HG02852 (cell line): Measurements from ENCODE around the gene CSPG4.
"Not testable (repeated sequence)": the region's sequence is repeated elsewhere in the genome, so short reads cannot be mapped to it uniquely, and the experiment has no call there.

Source experiments
- ATAC-seq: cut with Tn5 transposase; IDR thresholded peaks from one replicate; pipeline ENCODE4 v1.9.1; 2021; ENCODE audit warnings: mild to moderate bottlenecking, moderate library complexity; ENCODE audit not compliant: unreplicated experiment

CSPG4 gene

DNA sequence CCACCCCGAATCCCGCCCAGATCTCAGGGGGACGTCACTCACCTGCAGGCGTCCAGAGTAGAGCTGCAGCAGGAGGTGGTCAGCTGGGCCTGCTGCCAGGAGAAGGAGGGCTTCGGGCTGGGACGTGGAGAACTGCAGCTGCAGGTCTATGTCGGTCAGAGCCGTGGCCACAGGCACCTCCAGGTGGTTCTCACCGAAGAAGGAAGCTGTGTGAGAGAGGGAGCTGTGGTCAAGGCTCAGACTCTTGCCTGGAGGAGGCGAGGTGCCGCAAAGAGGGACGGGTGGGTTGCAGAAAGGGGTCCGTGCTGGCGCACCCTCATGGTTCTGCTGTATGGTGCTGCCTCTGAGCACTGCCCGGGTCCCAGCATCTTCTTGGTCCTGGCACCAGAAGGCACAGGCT is 19.6 kb downstream of the CSPG4 start:
- not testable (repeated sequence) for ATAC-seq

DNA sequence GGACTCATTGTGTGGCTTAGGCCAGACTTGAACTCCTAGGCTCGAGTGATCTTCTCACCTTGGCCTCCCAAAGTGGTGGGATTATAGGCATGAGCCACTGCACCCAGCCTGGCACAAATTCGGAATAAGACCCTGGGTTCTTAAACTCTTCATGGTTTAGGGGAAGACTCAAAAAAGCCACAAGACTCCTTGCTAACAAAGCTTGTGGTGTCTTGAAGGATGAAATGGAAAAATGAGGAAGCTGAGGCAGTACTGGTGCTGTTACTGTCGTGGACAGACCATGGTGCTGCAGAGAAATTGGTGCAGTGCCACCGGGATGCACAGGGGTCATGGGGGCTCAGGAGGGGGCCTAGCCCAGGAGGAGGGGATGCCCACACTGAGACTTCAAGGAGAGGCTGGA is 20.3 kb downstream of the CSPG4 start:
- not testable (repeated sequence) for ATAC-seq

DNA sequence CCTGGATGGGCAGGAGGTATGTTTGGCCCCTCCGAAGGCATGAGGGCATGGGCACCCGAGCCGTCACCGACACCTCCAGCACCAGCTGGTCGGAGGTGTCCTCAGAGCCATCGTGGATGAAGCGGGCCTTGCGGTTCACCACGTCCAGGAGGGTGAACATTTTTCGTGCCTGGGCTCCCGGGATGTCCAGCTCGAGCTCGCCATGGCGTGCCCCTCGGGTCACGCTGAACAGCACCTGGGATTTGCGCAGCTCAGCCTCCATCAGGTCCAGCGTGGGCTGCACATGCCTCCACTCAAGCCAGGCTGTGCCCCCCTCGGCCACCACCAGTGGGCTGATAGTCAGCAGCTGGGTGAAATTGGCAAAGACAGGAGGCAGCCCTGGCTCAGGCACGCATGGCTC is 23.2 kb downstream of the CSPG4 start:
- ATAC-seq = not testable (repeated sequence)

DNA sequence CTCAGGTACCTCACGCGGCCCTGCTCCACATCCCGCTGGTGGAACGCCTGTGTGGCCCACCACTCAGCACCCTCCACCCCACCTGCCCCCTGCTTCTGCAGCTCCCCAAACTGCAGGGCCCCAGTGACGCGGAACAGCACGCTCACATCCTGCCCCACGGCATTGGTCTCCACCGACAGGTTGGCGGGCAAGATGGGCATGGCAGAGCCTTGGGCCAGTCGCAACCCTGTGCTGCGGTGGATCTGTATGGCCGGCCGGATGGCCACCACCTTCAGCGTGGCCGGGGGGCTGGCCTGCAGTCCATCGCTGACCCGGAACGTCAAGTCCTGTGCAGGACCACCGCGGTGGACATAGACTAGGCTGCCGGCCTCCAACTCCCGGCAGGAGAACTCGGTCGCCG is 23.8 kb downstream of the CSPG4 start:
- no peak for ATAC-seq

DNA sequence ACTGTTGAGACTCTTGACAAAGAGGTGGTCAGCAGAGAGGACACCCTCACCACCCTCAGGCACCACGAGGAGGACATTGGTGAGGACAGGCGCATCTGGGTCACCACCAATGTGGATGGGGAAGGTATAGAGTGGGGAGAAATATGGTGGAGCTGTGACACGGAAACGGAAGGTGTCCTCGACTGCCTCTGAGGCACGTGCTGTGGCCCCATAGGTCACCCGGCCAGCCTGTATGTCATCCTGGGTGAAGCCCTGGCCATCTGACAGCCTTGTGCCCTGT is 24.4 kb downstream of the CSPG4 start:
- no peak for ATAC-seq

DNA sequence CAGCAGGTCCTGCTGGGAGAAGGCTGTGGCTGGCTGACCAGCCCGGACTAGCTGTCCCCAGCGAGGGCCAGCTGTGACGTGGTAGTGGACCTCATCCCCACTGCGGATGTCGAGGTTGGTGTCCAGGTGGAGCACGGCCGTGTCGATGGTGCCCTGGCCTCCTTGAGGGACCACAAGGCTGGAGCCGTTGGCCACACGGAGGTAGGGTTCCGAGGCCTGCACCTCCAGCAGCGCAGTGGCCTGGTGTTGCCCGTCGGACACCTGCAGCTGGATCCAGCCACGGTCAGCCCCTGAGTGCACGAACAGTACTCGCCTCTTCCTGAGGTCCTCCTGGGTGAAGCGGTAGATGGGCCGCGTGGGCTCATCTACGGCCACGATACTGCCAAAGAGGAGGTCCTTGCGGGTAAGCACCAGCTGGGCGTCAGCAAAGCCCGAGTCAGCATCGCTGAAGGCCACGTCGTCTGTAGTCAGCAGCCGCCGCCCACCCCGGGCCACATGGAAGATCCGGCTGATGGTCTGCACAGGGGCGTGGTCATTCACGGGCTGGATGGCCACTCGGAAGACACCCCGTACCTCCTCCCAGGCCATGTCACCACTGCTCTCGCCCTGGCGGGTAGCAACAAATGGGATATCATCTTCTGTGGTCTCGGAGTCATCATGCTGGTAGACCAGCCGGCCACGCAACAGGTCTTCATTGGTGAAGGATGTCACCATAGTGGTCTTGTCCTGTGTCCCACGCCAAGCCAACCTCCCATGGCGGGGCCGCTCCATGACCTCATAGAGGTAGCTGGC is 25.0 kb downstream of the CSPG4 start:
- ATAC-seq = no peak

DNA sequence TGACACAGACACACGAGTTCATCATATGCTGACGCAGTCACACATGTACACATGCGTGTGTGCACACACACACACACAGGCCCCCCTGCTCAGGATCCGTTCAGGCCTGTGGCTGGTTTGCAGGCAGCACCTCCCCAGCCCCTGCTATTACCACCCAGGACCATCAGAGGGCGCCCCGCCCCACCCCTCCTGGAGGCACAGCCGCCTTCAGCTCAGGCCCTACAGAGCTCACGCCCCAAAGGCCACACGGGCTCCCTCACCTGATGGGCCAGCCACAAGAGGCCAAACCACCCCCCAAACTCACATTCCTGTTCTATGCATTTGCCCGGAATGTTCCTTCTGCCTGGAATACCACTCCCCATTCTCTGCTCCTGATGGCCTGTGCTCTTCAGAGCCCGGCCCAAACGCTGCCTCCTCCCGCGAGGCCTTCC is 26.4 kb downstream of the CSPG4 start:
- ATAC-seq = not testable (repeated sequence)

DNA sequence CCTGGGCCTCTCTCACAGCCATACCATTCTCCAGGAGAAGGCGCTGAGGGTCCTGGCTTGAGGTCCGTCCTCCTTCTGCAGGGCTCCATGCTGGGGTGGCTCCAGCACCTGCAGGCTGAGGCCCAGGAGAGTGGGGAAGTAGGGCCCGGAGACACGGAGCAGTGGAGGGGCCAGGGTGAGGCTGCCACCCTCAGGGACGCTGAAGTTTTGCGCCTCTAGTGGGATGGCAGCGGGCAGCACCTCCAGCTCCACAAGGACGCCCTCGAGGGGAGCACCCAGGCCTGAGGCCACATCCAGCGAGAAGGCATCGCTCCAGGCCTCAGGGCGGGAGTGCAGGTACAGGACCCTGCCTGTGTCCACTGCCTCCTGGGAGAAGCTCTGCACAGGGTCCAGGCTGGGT is 27.5 kb downstream of the CSPG4 start:
- ATAC-seq = no peak

DNA sequence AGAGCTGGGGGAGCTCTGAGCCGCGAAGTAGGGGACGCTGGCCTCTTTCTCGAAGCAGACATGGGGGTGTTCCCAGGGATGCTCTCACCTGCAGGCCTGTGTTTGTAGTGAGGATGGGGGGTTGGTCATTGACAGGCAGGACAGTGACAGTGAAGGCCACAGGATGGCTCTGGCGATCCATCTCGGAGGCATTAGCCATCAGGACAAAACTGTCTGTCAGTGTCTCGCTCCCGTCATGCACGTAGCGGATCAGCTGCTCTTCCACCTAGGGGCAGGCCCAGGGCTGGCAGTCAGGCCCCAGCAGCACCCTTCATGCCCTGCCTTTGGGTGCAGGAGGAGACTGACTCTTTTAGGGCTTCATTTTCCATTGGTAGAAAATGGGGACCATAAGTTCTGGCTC is 28.0 kb downstream of the CSPG4 start:
- ATAC-seq = no peak

DNA sequence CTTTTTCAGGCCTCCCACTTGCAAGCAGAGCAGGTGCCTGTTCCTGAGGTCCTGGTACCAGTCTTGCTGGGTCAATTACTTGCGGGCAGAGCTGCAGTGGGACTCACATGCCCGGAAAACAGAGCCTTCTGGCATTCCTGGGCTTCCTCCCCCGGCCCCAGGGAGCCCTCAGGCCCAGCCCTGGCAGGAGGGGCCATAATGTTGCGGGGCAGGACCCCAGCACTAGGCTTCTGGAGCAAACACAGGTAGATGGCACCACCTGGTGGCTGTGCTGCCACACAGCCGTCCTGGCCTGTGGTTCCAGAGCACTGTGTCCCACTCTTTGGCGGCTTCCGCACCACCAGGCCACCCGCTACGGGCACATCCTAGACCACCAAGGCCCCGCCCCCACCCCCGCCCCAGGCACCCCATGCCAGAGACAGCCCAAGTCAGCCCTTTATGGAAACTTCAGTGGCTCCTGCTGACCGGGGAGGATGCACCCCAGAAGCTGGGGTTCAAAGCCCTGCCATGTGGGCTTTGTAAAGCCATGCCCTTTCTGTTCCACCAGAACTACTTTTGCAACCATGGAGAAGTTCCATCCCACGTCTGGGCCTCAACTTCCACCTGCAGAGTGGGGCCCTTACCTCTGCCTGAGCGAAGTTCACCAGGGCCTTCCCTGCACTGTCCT is 28.9 kb downstream of the CSPG4 start:
- ATAC-seq = not testable (repeated sequence)

DNA sequence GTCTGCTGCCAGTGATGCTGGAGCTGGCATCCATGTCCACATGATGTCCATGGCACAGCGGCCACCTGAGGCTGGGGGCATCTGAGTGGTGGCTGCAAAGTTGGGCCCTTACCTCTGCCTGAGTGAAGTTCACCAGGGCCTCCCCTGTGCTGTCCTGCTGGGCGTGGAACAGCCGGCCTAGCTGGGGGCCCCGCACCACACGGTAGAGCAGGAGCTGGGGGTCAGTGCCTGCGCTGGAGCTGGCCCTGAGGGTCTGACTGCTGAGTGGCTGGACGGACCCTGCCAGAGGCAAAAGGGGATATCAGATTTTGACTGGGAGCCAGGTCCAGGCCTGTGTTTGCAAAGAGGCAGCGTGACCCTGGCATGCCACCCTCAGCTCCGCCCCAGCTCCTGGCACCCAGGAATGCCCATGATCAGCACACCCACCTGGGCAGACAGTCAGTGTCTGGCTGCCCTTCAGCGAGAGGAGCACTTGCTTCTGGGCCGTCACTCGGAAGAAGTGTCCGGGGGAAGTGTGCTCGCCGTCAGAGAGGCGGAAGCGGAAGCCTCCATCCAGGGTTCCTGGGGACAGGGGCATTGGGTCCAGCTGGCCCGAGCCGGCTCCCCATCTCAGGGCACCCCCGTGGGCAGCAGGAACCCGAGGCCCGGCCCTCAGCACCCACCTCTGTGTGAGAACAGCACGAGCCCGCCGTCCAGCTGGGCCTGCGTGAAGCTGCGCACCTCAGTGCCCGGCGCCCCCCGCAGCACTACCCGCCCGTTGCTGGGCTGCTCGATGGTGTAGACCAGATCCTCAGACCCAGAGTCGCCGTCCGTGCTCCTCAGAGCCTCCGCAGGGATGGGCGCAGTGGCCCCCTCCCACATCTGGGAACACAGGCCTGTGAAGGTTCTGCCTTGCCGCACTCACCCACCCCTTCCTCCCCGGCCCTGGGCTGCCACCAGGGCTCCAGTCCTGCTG is 30.2 kb downstream of the CSPG4 start:
- no peak for ATAC-seq

DNA sequence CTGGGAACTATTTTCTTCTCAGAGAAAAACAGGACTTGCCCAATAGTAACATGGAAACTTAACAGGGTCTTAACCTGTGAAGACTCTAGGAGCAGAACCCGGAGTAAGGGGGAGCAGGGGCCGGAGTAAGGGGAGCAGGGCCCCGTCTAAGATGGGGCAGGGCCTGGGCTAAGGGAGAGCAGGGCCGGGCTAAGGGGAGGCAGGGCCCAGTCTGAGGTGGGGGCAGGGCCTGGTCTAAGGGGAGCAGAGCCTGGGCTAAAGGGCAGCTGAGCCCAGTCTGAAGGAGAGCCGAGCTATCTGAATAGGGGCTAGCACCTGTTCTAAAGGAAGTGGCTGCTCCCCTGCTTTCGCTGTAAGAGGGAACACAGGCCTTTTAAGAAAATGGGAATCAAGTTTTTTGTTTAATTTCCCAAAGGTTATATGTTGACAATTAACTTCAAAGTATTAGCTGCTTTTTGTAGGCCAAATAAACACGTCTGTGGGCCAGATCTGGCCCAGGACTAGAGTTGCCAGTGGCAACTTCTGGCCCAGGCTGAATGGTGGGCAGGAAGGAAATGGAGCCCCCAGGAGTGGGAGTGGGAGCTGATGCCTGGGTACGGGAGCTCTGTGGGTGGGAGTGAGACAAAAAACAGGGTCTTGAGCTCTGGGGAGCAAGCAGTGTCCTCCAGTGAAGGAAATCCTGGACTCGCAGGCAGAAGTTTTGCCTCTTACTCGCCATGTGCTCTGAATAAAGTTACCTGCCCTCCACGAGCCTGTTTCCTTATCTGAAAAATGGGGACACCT is 32.5 kb downstream of the CSPG4 start:
- no peak for ATAC-seq

DNA sequence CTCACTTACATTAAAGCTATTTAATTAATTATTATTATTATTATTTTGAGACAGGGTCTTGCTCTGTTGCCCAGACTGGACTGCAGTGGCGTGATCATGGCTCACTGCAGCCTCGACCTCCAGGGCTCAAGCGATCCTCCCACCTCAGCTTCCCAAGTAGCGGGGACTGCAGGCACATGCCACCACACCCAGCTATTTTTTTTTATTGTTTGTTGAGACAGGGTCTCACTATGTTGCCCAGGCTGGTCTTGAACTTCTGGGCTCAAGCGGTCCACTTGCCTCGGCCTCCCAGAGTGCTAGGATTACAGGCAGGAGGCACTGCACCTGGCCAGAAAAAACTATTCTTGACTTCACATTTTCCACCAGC is 34.3 kb downstream of the CSPG4 start:
- not testable (repeated sequence) for ATAC-seq

DNA sequence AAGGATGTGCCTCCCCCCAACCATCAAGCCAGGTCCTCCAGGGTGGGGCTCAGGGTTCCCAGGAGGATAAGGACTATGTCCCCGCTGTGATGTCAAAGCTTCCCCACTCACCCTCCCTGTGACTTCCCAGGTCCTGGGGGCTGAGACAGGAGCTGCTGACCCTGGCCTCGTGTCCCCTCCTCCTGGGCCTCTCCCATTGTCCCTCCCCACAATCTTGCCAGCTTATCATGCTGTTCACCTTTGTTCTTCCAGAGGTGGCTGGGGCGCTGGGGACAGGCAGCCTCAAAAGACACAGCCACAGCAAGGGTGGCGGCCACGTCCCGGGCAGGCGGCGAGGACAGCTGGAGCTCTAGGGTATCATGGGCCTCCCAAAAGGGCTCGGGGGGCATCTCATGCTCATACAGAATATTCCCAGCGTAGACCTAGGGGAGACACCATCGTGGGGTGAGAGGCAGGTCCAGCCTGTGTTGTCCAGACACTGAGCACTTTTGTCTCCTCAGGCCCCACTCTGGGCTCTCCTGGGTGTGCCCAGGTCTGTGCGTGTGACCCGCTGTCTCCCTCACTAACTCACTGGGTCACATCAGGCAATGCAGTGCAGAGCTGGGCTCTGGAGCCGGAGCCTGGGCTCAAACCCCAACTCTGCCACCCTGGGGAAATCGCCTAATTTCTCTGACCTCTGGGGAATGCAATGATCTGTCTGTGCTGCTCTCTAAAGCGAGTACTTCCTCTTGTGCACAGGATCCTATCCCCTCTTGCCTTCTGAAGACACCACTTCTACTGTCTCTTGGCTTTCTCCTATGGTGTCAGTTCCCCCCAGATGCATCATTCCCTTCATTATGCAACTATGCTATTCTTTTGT is 35.0 kb downstream of the CSPG4 start:
- no peak for ATAC-seq

DNA sequence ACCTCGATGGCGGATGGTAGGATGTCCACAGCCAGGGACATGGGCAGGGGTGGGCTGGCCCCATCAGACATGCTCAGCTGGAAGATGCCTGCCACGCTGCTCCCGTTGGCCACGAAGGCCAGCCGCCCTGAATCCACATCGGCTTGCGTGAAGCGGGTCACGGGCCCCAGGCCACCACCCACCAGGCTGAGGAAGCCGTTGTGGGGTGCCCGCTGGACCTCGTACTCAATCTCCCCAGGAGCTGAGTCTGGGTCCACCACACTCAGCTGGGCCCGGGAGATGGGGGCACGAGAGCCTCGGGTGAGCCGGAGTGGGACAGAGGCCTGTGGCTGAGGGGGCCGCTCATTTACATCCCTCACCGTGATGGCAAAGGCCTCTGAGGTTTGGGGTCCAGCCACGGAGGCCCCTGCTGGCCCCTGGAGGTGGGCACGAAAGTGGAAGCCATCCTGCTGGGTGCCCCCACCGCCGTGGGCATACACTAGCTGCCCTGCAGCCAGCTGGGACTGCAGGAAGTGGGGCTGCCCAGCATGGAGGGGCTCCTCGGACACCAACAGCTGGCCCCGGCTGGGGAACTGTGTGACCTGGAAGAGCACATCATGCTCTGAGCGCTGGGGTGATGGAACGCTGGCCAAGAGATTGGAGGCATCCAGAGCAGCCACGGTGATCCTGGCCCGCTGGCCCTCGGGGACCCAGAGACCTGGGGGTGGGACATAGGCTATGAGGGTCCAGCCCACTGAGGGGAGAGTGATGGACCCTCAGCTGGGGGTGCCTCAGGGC is 35.8 kb downstream of the CSPG4 start:
- ATAC-seq = no peak

DNA sequence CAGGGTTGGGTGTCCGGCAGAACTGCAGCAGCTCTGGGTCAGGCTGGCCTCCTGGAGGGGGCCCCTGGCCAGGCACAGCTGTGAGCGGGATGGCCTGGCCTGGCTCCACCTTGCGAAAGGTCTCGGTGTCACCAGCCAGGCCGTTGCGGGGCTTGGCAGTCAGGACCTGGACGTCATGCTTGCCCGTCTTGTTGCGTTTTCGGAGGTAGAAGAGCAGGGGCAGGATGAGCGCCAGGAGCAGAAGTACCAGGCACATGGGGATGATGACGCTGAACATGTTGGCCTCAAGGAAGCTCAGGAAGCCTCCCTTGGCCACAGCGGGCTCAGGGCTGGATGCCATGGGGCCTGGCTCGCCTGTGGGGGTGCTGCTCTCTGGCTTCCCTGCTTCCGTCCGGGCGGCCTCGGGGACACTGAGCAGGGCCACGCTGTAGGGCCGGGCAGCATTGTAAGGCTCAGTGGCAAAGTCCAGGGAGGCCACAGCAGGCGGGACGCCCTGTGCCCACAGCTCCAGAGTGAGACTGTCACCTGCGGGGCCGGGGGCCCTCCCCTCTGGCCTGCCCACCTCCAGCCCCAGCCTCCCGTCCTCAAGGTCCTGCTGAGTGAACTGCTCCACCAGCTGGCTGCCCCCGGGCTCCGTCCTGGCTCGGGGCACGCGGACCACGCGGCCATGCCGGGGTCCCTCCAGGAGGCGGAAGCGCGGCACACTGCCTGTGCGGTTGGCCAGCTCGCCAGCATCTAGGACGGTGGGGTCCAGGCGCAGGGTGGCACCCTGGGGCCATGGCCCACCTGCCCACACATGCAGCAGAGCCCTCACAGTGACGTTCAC is 36.9 kb downstream of the CSPG4 start:
- ATAC-seq = no peak

DNA sequence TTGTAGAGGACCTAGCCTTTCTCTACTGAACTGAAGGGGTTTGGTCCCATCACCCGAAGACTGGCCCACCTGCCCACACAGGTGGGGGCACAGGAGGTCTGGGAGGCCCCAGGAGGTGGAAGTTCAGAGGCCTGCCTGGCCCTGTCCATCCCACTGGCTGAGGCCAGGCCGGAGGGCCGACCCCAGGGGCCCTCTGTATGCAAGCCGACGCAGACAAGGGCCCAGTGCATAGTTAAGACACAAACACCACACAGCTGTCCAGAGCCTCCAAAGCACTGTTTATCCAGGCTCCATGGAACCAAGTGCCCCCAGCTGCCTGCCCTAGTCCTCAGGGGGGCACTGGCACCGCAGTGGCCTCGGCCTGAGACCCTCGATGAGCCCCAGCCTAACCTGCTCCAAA is 38.3 kb downstream of the CSPG4 start:
- ATAC-seq = no peak
